Measurements from ENCODE around the gene NEMF.

DNA sequence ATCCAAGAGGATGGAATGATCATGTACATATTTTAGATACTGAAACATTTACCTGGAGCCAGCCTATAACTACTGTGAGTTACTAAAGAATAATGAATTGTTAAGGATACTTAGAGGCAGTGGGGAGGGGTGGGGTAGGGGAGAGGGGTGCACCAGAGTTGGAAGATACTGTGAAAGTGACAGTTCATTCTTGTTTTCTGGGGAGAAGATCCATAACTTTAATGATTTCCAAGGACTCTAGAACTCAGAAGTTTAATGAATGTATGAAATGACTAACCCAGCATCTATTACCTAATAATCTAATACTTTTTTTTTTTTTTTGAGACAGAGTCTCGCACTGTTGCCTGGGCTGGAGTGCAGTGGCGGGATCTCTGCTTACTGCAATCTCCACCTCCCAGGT lies 74.2 kb downstream of the NEMF start:
- no peak for TF ChIP-seq GATA2 (IDR thresholded peaks at IDR 0.05; ENCODE audit: low read depth, low read length)
- no peak for TF ChIP-seq GATA3 (IDR thresholded peaks at IDR 0.05; ENCODE audit: low read depth, low read length)

All from SH-SY5Y (cell line).